Measurements from ENCODE around the gene KRTAP13-1. TPM values are rescaled to one million over a fixed set of nuclear protein-coding genes. Genes with fewer than 3 reads are reported as not detected.

The KRTAP13-1 gene
- total RNA-seq, 1 donor from 2014 or later = not detected

Other genes with a start within 250 kb of the KRTAP13-1 start
- gene CLDN17, start 229.2 kb upstream of the KRTAP13-1 start, total RNA-seq = not detected in 2 replicates
- not detected in 2 replicates for gene CLDN8, start 179.9 kb upstream of the KRTAP13-1 start, total RNA-seq
- not detected in 2 replicates for gene KRTAP24-1, start 113.1 kb upstream of the KRTAP13-1 start, total RNA-seq
- not detected in 2 replicates for gene KRTAP25-1, start 106.5 kb upstream of the KRTAP13-1 start, total RNA-seq
- not detected in 2 replicates for gene KRTAP26-1, start 75.7 kb upstream of the KRTAP13-1 start, total RNA-seq
- gene KRTAP27-1, start 58.3 kb upstream of the KRTAP13-1 start, total RNA-seq = not detected in 2 replicates
- gene KRTAP23-1, start 47.4 kb upstream of the KRTAP13-1 start, total RNA-seq = not detected in 2 replicates
- not detected in 2 replicates for gene KRTAP13-2, start 23.8 kb upstream of the KRTAP13-1 start, total RNA-seq
- not detected in 2 replicates for gene KRTAP13-3, start 29.9 kb downstream of the KRTAP13-1 start, total RNA-seq
- not detected in 2 replicates for gene KRTAP13-4, start 34.2 kb downstream of the KRTAP13-1 start, total RNA-seq
- not detected in 2 replicates for gene KRTAP15-1, start 44.2 kb downstream of the KRTAP13-1 start, total RNA-seq
- gene KRTAP19-1, start 84.3 kb downstream of the KRTAP13-1 start, total RNA-seq = not detected in 2 replicates
- not detected in 2 replicates for gene KRTAP19-2, start 91.4 kb downstream of the KRTAP13-1 start, total RNA-seq
- gene KRTAP19-3, start 96.0 kb downstream of the KRTAP13-1 start, total RNA-seq = not detected in 2 replicates
- not detected in 2 replicates for gene KRTAP19-4, start 101.1 kb downstream of the KRTAP13-1 start, total RNA-seq
- not detected in 2 replicates for gene KRTAP19-5, start 106.1 kb downstream of the KRTAP13-1 start, total RNA-seq
- gene KRTAP19-6, start 145.8 kb downstream of the KRTAP13-1 start, total RNA-seq = not detected in 2 replicates
- not detected in 2 replicates for gene KRTAP19-7, start 165.3 kb downstream of the KRTAP13-1 start, total RNA-seq
- gene KRTAP22-2, start 194.4 kb downstream of the KRTAP13-1 start, total RNA-seq = not detected in 2 replicates
- gene KRTAP6-3, start 196.4 kb downstream of the KRTAP13-1 start, total RNA-seq = not detected in 2 replicates
- not detected in 2 replicates for gene KRTAP6-2, start 202.9 kb downstream of the KRTAP13-1 start, total RNA-seq
- gene KRTAP22-1, start 205.1 kb downstream of the KRTAP13-1 start, total RNA-seq = not detected in 2 replicates
- gene KRTAP6-1, start 217.9 kb downstream of the KRTAP13-1 start, total RNA-seq = not detected in 2 replicates
- not detected in 2 replicates for gene KRTAP20-1, start 220.4 kb downstream of the KRTAP13-1 start, total RNA-seq
- not detected in 2 replicates for gene KRTAP20-4, start 224.6 kb downstream of the KRTAP13-1 start, total RNA-seq
- gene KRTAP20-2, start 239.2 kb downstream of the KRTAP13-1 start, total RNA-seq = not detected in 2 replicates
- gene KRTAP20-3, start 246.8 kb downstream of the KRTAP13-1 start, total RNA-seq = not detected in 2 replicates